Spleen (tissue), 11 donors: Measurements from ENCODE around the gene FAM120A. TPM values are rescaled to one million over a fixed set of nuclear protein-coding genes. Genes with fewer than 3 reads are reported as not detected.

Source experiments
- DNase-seq: peaks from one replicate; pipeline ENCODE4 v3.0.0-alpha.2; 2020
- H3K27ac ChIP-seq, 8 donors: fragments of 200-600 bp; sonication (generic) in 7 of 8; 1 replicate in 4 of 8; 2 replicates in 4 of 8; pipeline versions ENCODE4 v1.5.0 to v1.8.0; 2016 to 2021; ENCODE audit warnings: inconsistent platforms in 4 of 8, mild to moderate bottlenecking in 4 of 8, moderate library complexity in 1 of 8
- H3K27me3 ChIP-seq, 7 donors: fragments of 200-600 bp; sonication (generic) in 6 of 7; replicated peaks in 1 of 7; 1 replicate in 4 of 7; 2 replicates in 3 of 7; pipeline versions ENCODE4 v1.5.0 to v1.8.0; 2016 to 2021; ENCODE audit warnings: inconsistent platforms in 3 of 7, mild to moderate bottlenecking in 1 of 7
- H3K36me3 ChIP-seq, 6 donors: fragments of 200-600 bp; sonication (generic) in 5 of 6; 1 replicate in 4 of 6; 2 replicates in 2 of 6; pipeline versions ENCODE4 v1.5.0 to v1.8.0; 2016 to 2021; ENCODE audit warnings: inconsistent platforms in 2 of 6
- H3K4me1 ChIP-seq, 6 donors: fragments of 200-600 bp; sonication (generic) in 5 of 6; 1 replicate in 3 of 6; 2 replicates in 3 of 6; pipeline versions ENCODE4 v1.5.0 to v1.8.0; 2016 to 2021; ENCODE audit warnings: inconsistent platforms in 3 of 6
- H3K4me3 ChIP-seq, 8 donors: fragments of 200-600 bp; sonication (generic) in 7 of 8; 1 replicate in 4 of 8; 2 replicates in 4 of 8; pipeline versions ENCODE4 v1.5.0 to v1.8.0; 2016 to 2021; ENCODE audit warnings: inconsistent platforms in 4 of 8, mild to moderate bottlenecking in 4 of 8, moderate library complexity in 2 of 8
- H3K9me3 ChIP-seq, 8 donors: fragments of 200-600 bp; sonication (generic) in 7 of 8; 1 replicate in 4 of 8; 2 replicates in 4 of 8; pipeline versions ENCODE4 v1.5.0 to v1.8.0; 2016 to 2021; ENCODE audit warnings: inconsistent platforms in 4 of 8
- POLR2A ChIP-seq, 3 donors: fragments of 450-650 bp; IDR thresholded peaks; one replicate each; pipeline ENCODE4 v1.5.1; 2017; ENCODE audit warnings: antibody characterized with exemption in 3 of 3, mild to moderate bottlenecking in 1 of 3
- POLR2AphosphoS5 ChIP-seq, 3 donors: sonication (generic); formaldehyde crosslinking; IDR thresholded peaks; one replicate each; pipeline ENCODE4 v1.5.1; 2017; ENCODE audit warnings: antibody characterized with exemption in 3 of 3
- WGBS, 5 donors: extraction: QIAGEN DNeasy Blood & Tissue Kit in 3 of 5; methylation state at CpG; one replicate each; pipeline versions ENCODE4 v1.1.5 to v1.1.7; 2013 to 2018; 5-methylcytosine and 5-hydroxymethylcytosine counted together
- intact Hi-C: fragments of 100-400 bp; cut with DNase I; formaldehyde crosslinking; loops from one replicate; pipeline ENCODE4 v1.15.0; 2023; ENCODE audit warnings: low total_unique reads
- polyA plus RNA-seq, 3 donors: library from polyadenylated mRNA; stranded (reverse); fragments of 200-250 nt; gene quantifications; one replicate each; pipeline ENCODE4 v1.2.1, GENCODE V29; 2013
- total RNA-seq, 7 donors: library from RNA; depleted of rRNA in 3 of 7; stranded (reverse); fragments of >200 nt in 3 of 7; fragmentation: NEBNext Ultra II Directional in 4 of 7; extraction: Animal tissue kit (Norgen Biotek cat#: 25700) in 4 of 7; gene quantifications; one replicate each; pipeline versions ENCODE4 v1.1.0 to v1.2.1, GENCODE V29; 2016 to 2021
- TF ChIP-seq, protein P1 (sequence below), 11 experiments: fragments of 200-600 bp in 7 of 11; fragments of 450-650 bp in 4 of 11; sonication (generic) in 4 of 11; IDR thresholded peaks in 8 of 11; conservative IDR thresholded peaks in 3 of 11; 1 replicate in 7 of 11; 2 replicates in 4 of 11; pipeline versions ENCODE4 v1.4.0 to v1.8.0; 2016 to 2021; ENCODE audit warnings: antibody characterized with exemption in 11 of 11, inconsistent platforms in 4 of 11, mild to moderate bottlenecking in 1 of 11
- donor health status: healthy with polysubstance abuse.
- donor health status: DM: no; HTN: no; CAD: no; lungs with moderate emphysema.
- donor health status: DM: no; HTN: no; CAD: no.
- donor health status: Bipolar disorder and iron deficiency.
- donor health status: healthy.
- donor health status: DM: no; HTN: no; CAD: no.
- donor health status: DM: yes; HTN: yes; CAD: no.

The FAM120A gene
- total and polyA plus RNA-seq, 10 donors = 33.0 to 116 (median 102) TPM

DNA sequence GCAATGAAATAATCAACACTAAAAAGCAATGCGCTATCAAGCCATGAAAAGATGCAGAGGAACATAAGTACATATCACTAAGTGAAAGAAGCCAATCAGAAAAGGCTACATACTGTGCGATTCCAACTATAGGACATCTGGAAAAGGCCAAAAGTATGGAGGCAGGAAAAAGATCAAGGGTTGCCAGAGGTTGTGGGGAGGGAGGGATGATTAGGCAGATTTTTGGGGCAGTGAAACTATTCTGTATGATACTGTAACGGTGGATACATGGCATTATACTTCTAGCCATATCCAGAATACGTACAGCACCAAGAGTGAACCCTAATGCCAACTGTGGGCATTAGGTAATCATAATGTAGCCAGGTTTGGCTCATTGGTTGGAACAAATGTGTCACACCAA is 51.9 kb downstream of the FAM120A start:
- H3K9me3 ChIP-seq = no peaks in the 10 kb centered on the region
- TF ChIP-seq, protein P1, sequence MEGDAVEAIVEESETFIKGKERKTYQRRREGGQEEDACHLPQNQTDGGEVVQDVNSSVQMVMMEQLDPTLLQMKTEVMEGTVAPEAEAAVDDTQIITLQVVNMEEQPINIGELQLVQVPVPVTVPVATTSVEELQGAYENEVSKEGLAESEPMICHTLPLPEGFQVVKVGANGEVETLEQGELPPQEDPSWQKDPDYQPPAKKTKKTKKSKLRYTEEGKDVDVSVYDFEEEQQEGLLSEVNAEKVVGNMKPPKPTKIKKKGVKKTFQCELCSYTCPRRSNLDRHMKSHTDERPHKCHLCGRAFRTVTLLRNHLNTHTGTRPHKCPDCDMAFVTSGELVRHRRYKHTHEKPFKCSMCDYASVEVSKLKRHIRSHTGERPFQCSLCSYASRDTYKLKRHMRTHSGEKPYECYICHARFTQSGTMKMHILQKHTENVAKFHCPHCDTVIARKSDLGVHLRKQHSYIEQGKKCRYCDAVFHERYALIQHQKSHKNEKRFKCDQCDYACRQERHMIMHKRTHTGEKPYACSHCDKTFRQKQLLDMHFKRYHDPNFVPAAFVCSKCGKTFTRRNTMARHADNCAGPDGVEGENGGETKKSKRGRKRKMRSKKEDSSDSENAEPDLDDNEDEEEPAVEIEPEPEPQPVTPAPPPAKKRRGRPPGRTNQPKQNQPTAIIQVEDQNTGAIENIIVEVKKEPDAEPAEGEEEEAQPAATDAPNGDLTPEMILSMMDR (IDR thresholded peaks at IDR 0.05 in 8 of 11, conservative IDR thresholded peaks at IDR 0.05 in 3 of 11) = no peak
- TF ChIP-seq POLR2A (IDR thresholded peaks at IDR 0.05) = no peak
- TF ChIP-seq POLR2AphosphoS5 (IDR thresholded peaks at IDR 0.05) = no peak
- intact Hi-C loops = no loop called here
- H3K4me1 ChIP-seq = peaks cover 4 to 86% (median 44%) of the 10 kb centered on the region in 6 donors
- H3K4me3 ChIP-seq = no peak overlapping the region
- WGBS, 5 donors = 77 to 89% (median 87%) methylated on average over 4 of the region's 4 CpGs
- no peaks in the 10 kb centered on the region for H3K27me3 ChIP-seq
- H3K36me3 ChIP-seq = peaks cover 0 to 36% (median 15%) of the 10 kb centered on the region in 6 donors
- peak overlapping the region in 4 of 8 donors; percentile 14 to 94 (median 86) for H3K27ac ChIP-seq
- DNase-seq = no peak

DNA sequence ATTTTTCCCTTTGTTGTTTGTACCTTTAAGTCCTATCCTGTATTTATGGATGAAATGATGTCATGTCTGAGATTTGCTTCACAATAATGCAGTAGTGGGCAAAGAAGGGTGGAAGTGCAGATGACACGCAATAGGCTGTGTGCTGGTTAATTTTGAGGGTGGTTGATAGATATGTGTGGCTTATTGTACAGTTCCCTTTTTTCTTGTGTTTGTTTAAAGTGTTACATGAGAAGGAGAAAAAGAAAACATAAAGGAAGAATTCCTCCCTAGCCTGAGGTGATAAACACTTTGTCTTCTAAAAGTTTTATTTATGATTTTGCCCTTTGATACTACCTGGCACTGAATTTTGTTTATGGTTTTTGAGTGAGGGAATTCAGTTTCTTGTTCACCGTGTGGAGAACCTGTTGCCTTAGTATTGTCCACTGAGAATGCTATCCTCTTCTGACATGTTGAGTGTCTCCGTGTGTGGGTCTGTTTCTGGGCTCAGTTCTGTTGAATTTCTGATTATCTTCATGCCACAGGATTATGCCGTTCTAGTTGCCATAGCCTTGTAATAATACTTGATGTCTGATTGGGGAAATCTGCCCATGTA is 54.2 kb downstream of the FAM120A start:
- Histone ChIP-seq H3K9me3 (no peaks in the 10 kb centered on the region), H3K4me3 (peak overlapping the region in 2 of 8 donors; percentile 13 to 37), H3K27ac (peak overlapping the region in 7 of 8 donors; percentile 62 to 94 (median 78)), H3K4me1 (peaks cover 11 to 95% (median 50%) of the 10 kb centered on the region in 6 donors), H3K27me3 (no peaks in the 10 kb centered on the region), H3K36me3 (peaks cover 0 to 15% (median 3%) of the 10 kb centered on the region in 6 donors)
- TF ChIP-seq POLR2A (IDR thresholded peaks at IDR 0.05) (no peak), POLR2AphosphoS5 (IDR thresholded peaks at IDR 0.05) (no peak)
- TF ChIP-seq, protein P1 (IDR thresholded peaks at IDR 0.05 in 8 of 11, conservative IDR thresholded peaks at IDR 0.05 in 3 of 11) = no peak
- no peak for DNase-seq
- 70 to 89% (median 77%) methylated on average over 4 of the region's 4 CpGs for WGBS, 5 donors
- intact Hi-C loops = no loop called here

DNA sequence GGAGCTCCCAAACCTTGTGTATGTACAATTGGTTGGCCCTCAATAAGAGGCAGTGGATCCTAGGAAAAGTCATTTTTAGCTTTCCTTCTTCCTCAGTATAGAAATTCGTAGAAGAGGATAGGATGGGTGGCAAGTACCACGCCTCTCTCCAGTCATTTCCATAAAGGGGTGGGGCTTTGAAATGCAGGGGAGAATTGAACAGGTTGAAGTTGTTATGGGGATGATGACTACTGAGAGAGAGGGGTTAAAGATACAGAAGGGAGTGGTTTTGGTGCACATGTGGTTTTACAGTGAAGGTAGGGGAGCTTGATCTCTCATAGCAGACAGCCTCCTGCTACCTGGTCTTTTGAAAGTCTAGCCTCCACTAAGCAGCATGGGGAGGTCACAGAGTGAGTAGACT is 56.3 kb downstream of the FAM120A start:
- WGBS, 5 donors = 76 to 92% (median 81%) methylated on average over 2 of the region's 2 CpGs
- Histone ChIP-seq H3K27me3 (no peaks in the 10 kb centered on the region), H3K4me1 (peaks cover 11 to 94% (median 52%) of the 10 kb centered on the region in 6 donors), H3K27ac (peak overlapping the region in 1 of 8 donors; percentile 14), H3K36me3 (peaks cover 0 to 11% (median 2%) of the 10 kb centered on the region in 6 donors), H3K9me3 (no peaks in the 10 kb centered on the region), H3K4me3 (no peak overlapping the region)
- no peak for DNase-seq
- intact Hi-C loops = no loop called here
- TF ChIP-seq, protein P1 (IDR thresholded peaks at IDR 0.05 in 8 of 11, conservative IDR thresholded peaks at IDR 0.05 in 3 of 11) = no peak

DNA sequence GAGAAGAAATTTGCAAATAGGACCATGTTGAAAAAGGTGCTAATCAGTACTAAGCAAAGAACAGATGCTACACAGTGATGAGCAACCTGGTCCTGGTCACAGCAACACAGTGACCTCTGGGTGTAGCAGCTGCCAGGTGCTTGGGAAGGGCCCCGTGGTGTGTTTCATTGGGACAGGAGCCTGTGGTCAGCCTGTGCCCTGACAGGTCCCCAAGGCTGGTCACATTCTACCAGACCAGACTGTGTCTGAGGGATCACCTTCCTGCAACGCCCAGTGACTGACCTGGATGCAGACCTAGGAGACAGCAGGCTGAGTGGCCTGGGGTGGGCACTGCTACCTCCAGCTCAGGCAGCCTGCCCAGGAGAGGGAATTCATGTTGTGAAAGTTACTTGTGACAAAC is 56.7 kb downstream of the FAM120A start:
- no peak overlapping the region for H3K4me3 ChIP-seq
- peaks cover 0 to 8% (median 2%) of the 10 kb centered on the region in 6 donors for H3K36me3 ChIP-seq
- DNase-seq = no peak
- WGBS, 5 donors = 90 to 100% (median 100%) methylated on average over 1 to 2 of the region's 2 CpGs
- TF ChIP-seq, protein P1 (IDR thresholded peaks at IDR 0.05 in 8 of 11, conservative IDR thresholded peaks at IDR 0.05 in 3 of 11) = no peak
- TF ChIP-seq POLR2AphosphoS5 (IDR thresholded peaks at IDR 0.05) = no peak
- TF ChIP-seq POLR2A (IDR thresholded peaks at IDR 0.05) = no peak
- peaks cover 11 to 94% (median 57%) of the 10 kb centered on the region in 6 donors for H3K4me1 ChIP-seq
- intact Hi-C loops = no loop called here
- no peaks in the 10 kb centered on the region for H3K9me3 ChIP-seq
- peak overlapping the region in 2 of 8 donors; percentile 9 to 14 for H3K27ac ChIP-seq
- no peaks in the 10 kb centered on the region for H3K27me3 ChIP-seq
